Breast epithelium (tissue), 4 donors: ENCODE measurements around the gene ZAP70. TPM values are rescaled to one million over a fixed set of nuclear protein-coding genes. Genes with fewer than 3 reads are reported as not detected.
A peak's percentile ranks its signal among the peaks of the same experiment; 100 is the strongest.

Experiments
- DNase-seq, 2 donors: peaks; one replicate each; pipeline ENCODE4 v3.0.0-alpha.2; 2019; ENCODE audit warnings: low spot score in 2 of 2
- H3K27ac ChIP-seq, 2 donors: fragments of 200-600 bp; sonication (generic) in 1 of 2; one replicate each; pipeline ENCODE4 v1.5.1; 2016 to 2019; ENCODE audit warnings: mild to moderate bottlenecking in 1 of 2
- H3K27me3 ChIP-seq, 2 donors: fragments of 200-600 bp; sonication (generic) in 1 of 2; one replicate each; pipeline versions ENCODE4 v1.5.1 to v1.6.0; 2017 to 2019; ENCODE audit warnings: control low read depth in 1 of 2, mild to moderate bottlenecking in 1 of 2
- H3K36me3 ChIP-seq: fragments of 200-600 bp; one replicate; pipeline ENCODE4 v1.5.1; 2019
- H3K4me1 ChIP-seq, 2 donors: fragments of 200-600 bp; sonication (generic); one replicate each; pipeline ENCODE4 v1.5.1; 2016 to 2019; ENCODE audit warnings: control low read depth in 1 of 2
- H3K4me3 ChIP-seq, 3 donors: fragments of 200-600 bp; sonication (generic); 1 replicate in 2 of 3; 2 replicates in 1 of 3; pipeline ENCODE4 v1.5.1; 2016 to 2019; ENCODE audit warnings: mild to moderate bottlenecking in 3 of 3, moderate library complexity in 2 of 3
- H3K9me3 ChIP-seq, 2 donors: fragments of 200-600 bp; sonication (generic) in 1 of 2; one replicate each; pipeline ENCODE4 v1.5.1; 2016 to 2019; ENCODE audit warnings: control low read depth in 1 of 2
- POLR2A ChIP-seq: fragments of 450-650 bp; IDR thresholded peaks from one replicate; pipeline ENCODE4 v1.6.1; 2016; ENCODE audit warnings: antibody characterized with exemption, mild to moderate bottlenecking, moderate library complexity
- POLR2AphosphoS5 ChIP-seq, 3 donors: sonication (generic); formaldehyde crosslinking; IDR thresholded peaks; one replicate each; pipeline ENCODE4 v1.6.1; 2017; ENCODE audit warnings: antibody characterized with exemption in 3 of 3
- intact Hi-C: fragments of 100-400 bp; cut with DNase I; formaldehyde crosslinking; loops from one replicate; pipeline ENCODE4 v1.15.1; 2023; ENCODE audit warnings: low total_unique reads
- total RNA-seq, 3 donors: library from RNA; depleted of rRNA; stranded (reverse); fragments of >200 nt; gene quantifications; one replicate each; pipeline ENCODE4 v1.1.0, GENCODE V29; 2016
- TF ChIP-seq, protein P1 (sequence below), 3 donors: fragments of 450-650 bp; IDR thresholded peaks; one replicate each; pipeline ENCODE4 v1.5.1; 2016 to 2017; ENCODE audit warnings: antibody characterized with exemption in 3 of 3, mild to moderate bottlenecking in 3 of 3, moderate library complexity in 3 of 3

ZAP70 gene
- total RNA-seq, 3 donors from 2014 or later = 4.0 to 7.3 (median 4.9) TPM

DNA sequence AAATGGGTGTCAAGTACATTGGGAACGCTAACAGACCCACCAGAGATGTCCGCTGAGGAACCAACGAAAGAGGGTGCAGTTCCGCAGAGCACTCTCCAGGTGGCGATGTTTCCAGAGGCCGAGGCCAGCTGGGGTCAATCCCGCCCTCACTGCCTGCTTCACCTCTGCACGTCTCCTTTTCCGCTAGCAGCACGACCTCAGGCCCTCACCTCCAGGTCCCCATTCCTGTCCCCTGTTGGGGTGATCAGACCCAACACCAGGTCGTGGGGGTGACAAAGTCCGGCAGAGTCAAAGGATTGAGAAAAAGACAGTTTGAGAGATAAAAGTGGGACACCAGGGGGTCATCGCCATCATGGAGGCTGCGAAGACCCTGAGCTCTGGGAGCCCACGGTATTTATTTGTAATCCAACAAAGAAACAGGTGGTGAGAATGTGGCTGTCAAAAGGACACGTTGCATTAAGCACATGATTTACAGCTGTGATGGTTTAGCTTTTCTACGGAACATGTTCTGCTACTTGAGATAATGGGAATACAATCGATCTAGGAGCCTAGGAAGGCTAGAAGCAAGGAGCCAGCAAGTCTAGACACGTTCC, 27.3 kb downstream of the ZAP70 start:
- Histone ChIP-seq H3K4me1 (no peaks in the 10 kb centered on the region), H3K27me3 (peaks cover 0 to 8% of the 10 kb centered on the region in 2 donors), H3K36me3 (no peaks in the 10 kb centered on the region), H3K4me3 (no peak overlapping the region), H3K27ac (no peak overlapping the region), H3K9me3 (no peaks in the 10 kb centered on the region)
- DNase-seq = no peak
- intact Hi-C loops = no loop called here
- TF ChIP-seq, protein P1, sequence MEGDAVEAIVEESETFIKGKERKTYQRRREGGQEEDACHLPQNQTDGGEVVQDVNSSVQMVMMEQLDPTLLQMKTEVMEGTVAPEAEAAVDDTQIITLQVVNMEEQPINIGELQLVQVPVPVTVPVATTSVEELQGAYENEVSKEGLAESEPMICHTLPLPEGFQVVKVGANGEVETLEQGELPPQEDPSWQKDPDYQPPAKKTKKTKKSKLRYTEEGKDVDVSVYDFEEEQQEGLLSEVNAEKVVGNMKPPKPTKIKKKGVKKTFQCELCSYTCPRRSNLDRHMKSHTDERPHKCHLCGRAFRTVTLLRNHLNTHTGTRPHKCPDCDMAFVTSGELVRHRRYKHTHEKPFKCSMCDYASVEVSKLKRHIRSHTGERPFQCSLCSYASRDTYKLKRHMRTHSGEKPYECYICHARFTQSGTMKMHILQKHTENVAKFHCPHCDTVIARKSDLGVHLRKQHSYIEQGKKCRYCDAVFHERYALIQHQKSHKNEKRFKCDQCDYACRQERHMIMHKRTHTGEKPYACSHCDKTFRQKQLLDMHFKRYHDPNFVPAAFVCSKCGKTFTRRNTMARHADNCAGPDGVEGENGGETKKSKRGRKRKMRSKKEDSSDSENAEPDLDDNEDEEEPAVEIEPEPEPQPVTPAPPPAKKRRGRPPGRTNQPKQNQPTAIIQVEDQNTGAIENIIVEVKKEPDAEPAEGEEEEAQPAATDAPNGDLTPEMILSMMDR (IDR thresholded peaks at IDR 0.05) = peak in 2 of 3 donors; percentile 41 to 62
- TF ChIP-seq POLR2AphosphoS5 (IDR thresholded peaks at IDR 0.05) = no peak

- no peak for DNase-seq
- intact Hi-C loops = no loop called here
- no peak overlapping the region for H3K4me3 ChIP-seq
These were observed 27.9 kb downstream of the ZAP70 start for GRCh38 chr2:97741251-97741650.

GRCh38 chr2:97741686-97742085, 28.3 kb downstream of the ZAP70 start:
- TF ChIP-seq, protein P1 (IDR thresholded peaks at IDR 0.05) = no peak
- TF ChIP-seq POLR2AphosphoS5 (IDR thresholded peaks at IDR 0.05) (no peak), POLR2A (no peak)
- H3K4me3 ChIP-seq = no peak overlapping the region
- no peaks in the 10 kb centered on the region for H3K9me3 ChIP-seq
- no peaks in the 10 kb centered on the region for H3K36me3 ChIP-seq
- intact Hi-C loops = loop anchor here (2.0 kb wide), 1 partner anchor 27 kb away; no protein-coding TSS in a partner anchor
- H3K27ac ChIP-seq = no peak overlapping the region
- no peaks in the 10 kb centered on the region for H3K4me1 ChIP-seq
- no peak for DNase-seq
- H3K27me3 ChIP-seq = peaks cover 0 to 8% of the 10 kb centered on the region in 2 donors

More at GRCh38 chr2:97741251-97741650, 27.9 kb downstream of the ZAP70 start:
- H3K36me3 ChIP-seq = no peaks in the 10 kb centered on the region
- no peaks in the 10 kb centered on the region for H3K9me3 ChIP-seq
- H3K4me1 ChIP-seq = no peaks in the 10 kb centered on the region
- TF ChIP-seq, protein P1 (IDR thresholded peaks at IDR 0.05) = no peak
- no peak for TF ChIP-seq POLR2A
- H3K27ac ChIP-seq = no peak overlapping the region
- H3K27me3 ChIP-seq = peaks cover 0 to 8% of the 10 kb centered on the region in 2 donors

GRCh38 chr2:97742381-97742847, 29.0 kb downstream of the ZAP70 start:
- H3K27ac ChIP-seq = no peak overlapping the region
- peaks cover 0 to 8% of the 10 kb centered on the region in 2 donors for H3K27me3 ChIP-seq
- H3K4me1 ChIP-seq = no peaks in the 10 kb centered on the region
- H3K36me3 ChIP-seq = no peaks in the 10 kb centered on the region
- H3K9me3 ChIP-seq = no peaks in the 10 kb centered on the region
- H3K4me3 ChIP-seq = no peak overlapping the region
- no peak for DNase-seq
- TF ChIP-seq, protein P1 (IDR thresholded peaks at IDR 0.05) = no peak
- TF ChIP-seq POLR2A (no peak), POLR2AphosphoS5 (IDR thresholded peaks at IDR 0.05) (no peak)
- intact Hi-C loops = loop anchor here (2.0 kb wide), 1 partner anchor 28 kb away; no protein-coding TSS in a partner anchor

DNA sequence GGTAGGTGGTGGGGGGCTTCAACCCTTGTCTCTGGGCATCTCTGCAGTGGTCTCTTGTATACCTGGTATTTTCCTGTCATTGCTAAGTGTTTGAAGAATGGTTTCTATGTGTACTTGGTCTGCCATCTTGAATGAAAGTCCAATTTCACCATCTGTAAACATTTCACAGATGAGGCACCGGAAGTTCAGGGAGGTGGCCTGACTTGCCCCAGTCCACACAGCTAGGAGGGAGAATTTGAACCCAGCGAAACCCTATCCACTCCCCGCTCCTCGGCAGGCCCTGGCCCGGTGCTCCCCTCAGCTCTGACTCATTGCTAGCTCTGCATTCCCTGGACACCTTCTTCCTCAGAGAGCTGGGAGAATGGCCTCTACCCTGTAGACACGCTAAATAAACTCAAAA, 30.5 kb downstream of the ZAP70 start:
- H3K27ac ChIP-seq = no peak overlapping the region
- H3K4me3 ChIP-seq = no peak overlapping the region
- TF ChIP-seq, protein P1 (IDR thresholded peaks at IDR 0.05) = no peak
- TF ChIP-seq POLR2AphosphoS5 (IDR thresholded peaks at IDR 0.05) (no peak), POLR2A (no peak)
- no peaks in the 10 kb centered on the region for H3K4me1 ChIP-seq
- H3K27me3 ChIP-seq = peaks cover 0 to 8% of the 10 kb centered on the region in 2 donors
- H3K9me3 ChIP-seq = no peaks in the 10 kb centered on the region
- no peaks in the 10 kb centered on the region for H3K36me3 ChIP-seq
- DNase-seq = no peak
- intact Hi-C loops = loop anchor here (2.0 kb wide), 1 partner anchor 29 kb away; no protein-coding TSS in a partner anchor
